ENCODE results near the gene CD69.

The CD69 gene

GRCh38 chr12:9752145-9752933 lies 8.4 kb downstream of the CD69 start:
- TF ChIP-seq ZNF70 (CRISPR knock-in tag; IDR thresholded peaks at IDR 0.05) (no peak), SNAI2 (CRISPR knock-in tag; IDR thresholded peaks at IDR 0.05) (no peak), TCF4 (CRISPR knock-in tag; IDR thresholded peaks at IDR 0.05; ENCODE audit: borderline replicate concordance) (no peak), ZNF565 (CRISPR knock-in tag; conservative IDR thresholded peaks at IDR 0.05; ENCODE audit: low read depth) (no peak), TOX (CRISPR knock-in tag; IDR thresholded peaks at IDR 0.05; ENCODE audit: borderline replicate concordance) (no peak), ZNF8 (CRISPR knock-in tag; IDR thresholded peaks at IDR 0.05) (no peak), TSHZ2 (CRISPR knock-in tag; IDR thresholded peaks at IDR 0.05) (no peak), CSRNP3 (CRISPR knock-in tag; IDR thresholded peaks at IDR 0.05) (no peak), ZFP30 (CRISPR knock-in tag; IDR thresholded peaks at IDR 0.05) (no peak), OSR1 (CRISPR knock-in tag; IDR thresholded peaks at IDR 0.05) (no peak), ESRRG (CRISPR knock-in tag; IDR thresholded peaks at IDR 0.05) (no peak), BACH2 (CRISPR knock-in tag; IDR thresholded peaks at IDR 0.05; ENCODE audit: borderline replicate concordance) (no peak), POU6F1 (CRISPR knock-in tag; IDR thresholded peaks at IDR 0.05; ENCODE audit: borderline replicate concordance, low read depth) (no peak), ISL1 (CRISPR knock-in tag; IDR thresholded peaks at IDR 0.05) (no peak), CSDC2 (CRISPR knock-in tag; IDR thresholded peaks at IDR 0.05) (no peak), ZFP3 (CRISPR knock-in tag; IDR thresholded peaks at IDR 0.05) (no peak), RARB (CRISPR knock-in tag; IDR thresholded peaks at IDR 0.05) (no peak)
- TF ChIP-seq, protein P1, sequence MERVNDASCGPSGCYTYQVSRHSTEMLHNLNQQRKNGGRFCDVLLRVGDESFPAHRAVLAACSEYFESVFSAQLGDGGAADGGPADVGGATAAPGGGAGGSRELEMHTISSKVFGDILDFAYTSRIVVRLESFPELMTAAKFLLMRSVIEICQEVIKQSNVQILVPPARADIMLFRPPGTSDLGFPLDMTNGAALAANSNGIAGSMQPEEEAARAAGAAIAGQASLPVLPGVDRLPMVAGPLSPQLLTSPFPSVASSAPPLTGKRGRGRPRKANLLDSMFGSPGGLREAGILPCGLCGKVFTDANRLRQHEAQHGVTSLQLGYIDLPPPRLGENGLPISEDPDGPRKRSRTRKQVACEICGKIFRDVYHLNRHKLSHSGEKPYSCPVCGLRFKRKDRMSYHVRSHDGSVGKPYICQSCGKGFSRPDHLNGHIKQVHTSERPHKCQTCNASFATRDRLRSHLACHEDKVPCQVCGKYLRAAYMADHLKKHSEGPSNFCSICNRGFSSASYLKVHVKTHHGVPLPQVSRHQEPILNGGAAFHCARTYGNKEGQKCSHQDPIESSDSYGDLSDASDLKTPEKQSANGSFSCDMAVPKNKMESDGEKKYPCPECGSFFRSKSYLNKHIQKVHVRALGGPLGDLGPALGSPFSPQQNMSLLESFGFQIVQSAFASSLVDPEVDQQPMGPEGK (CRISPR knock-in tag; IDR thresholded peaks at IDR 0.05; ENCODE audit: borderline replicate concordance), result no peak
- no peak for ATAC-seq

DNA sequence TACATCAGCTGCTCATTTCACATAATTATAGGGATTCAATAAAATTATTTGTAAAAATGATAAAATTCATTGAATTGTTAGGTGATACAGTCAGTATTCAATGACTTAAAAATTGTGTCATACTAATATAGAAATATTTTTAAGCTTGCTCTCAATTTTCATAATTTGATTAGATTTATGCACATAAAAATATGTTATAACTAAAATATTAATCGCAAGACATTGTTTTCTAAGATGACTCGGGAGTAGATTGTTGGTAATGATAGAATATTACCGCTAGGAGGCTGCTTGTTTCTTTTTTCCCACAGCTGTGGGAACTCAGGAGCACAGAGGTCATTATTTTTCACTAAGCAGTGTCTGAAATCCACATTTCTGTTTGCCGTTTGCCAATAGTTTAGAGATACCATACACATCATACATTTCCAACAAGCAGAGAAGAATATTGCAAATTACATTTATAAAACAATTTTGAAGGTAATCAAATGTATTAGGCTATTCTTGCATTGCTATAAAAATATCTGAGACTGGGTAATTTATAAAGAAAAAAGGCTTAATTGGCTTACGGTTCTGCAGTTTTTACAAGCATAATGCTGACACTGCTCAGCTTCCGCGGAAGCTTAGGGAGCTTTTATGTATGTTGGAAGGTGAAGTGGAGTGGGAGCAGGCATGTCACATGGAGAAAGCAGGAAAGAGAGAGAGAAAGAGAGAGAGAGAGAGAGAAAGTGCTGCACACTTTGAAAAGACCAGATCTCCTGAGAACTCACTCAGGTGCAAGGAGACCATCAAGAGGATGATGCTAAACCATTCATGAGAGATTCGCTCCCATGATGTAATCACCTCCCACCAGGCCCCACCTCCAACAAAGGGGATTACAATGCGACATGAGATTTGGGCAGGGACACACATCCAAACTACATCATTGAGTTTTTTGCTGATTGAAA lies 9.2 kb downstream of the CD69 start:
- peak; percentile 73; the same call in 2 of the 3 replicates for ATAC-seq
- TF ChIP-seq TCF4 (CRISPR knock-in tag; IDR thresholded peaks at IDR 0.05; ENCODE audit: borderline replicate concordance), result no peak
- TF ChIP-seq ZC3H10 (CRISPR knock-in tag; IDR thresholded peaks at IDR 0.05), result no peak
- no peak for TF ChIP-seq CSRNP3 (CRISPR knock-in tag; IDR thresholded peaks at IDR 0.05)
- no peak for TF ChIP-seq ZFP3 (CRISPR knock-in tag; IDR thresholded peaks at IDR 0.05)
- no peak for TF ChIP-seq ZNF70 (CRISPR knock-in tag; IDR thresholded peaks at IDR 0.05)
- no peak for TF ChIP-seq ARNTL (CRISPR knock-in tag; IDR thresholded peaks at IDR 0.05; ENCODE audit: borderline replicate concordance, low read depth)
- no peak for TF ChIP-seq BACH2 (CRISPR knock-in tag; IDR thresholded peaks at IDR 0.05; ENCODE audit: borderline replicate concordance)
- TF ChIP-seq, protein P2, sequence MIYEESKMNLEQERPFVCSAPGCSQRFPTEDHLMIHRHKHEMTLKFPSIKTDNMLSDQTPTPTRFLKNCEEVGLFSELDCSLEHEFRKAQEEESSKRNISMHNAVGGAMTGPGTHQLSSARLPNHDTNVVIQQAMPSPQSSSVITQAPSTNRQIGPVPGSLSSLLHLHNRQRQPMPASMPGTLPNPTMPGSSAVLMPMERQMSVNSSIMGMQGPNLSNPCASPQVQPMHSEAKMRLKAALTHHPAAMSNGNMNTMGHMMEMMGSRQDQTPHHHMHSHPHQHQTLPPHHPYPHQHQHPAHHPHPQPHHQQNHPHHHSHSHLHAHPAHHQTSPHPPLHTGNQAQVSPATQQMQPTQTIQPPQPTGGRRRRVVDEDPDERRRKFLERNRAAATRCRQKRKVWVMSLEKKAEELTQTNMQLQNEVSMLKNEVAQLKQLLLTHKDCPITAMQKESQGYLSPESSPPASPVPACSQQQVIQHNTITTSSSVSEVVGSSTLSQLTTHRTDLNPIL (CRISPR knock-in tag; IDR thresholded peaks at IDR 0.05; ENCODE audit: low read depth), result no peak
- TF ChIP-seq ZNF565 (CRISPR knock-in tag; conservative IDR thresholded peaks at IDR 0.05; ENCODE audit: low read depth), result no peak
- TF ChIP-seq POU6F1 (CRISPR knock-in tag; IDR thresholded peaks at IDR 0.05; ENCODE audit: borderline replicate concordance, low read depth), result no peak
- TF ChIP-seq PPARA (CRISPR knock-in tag; IDR thresholded peaks at IDR 0.05; ENCODE audit: borderline replicate concordance), result no peak
- no peak for TF ChIP-seq OSR1 (CRISPR knock-in tag; IDR thresholded peaks at IDR 0.05)
- TF ChIP-seq CSDC2 (CRISPR knock-in tag; IDR thresholded peaks at IDR 0.05), result no peak
- TF ChIP-seq ESRRG (CRISPR knock-in tag; IDR thresholded peaks at IDR 0.05), result no peak
- no peak for TF ChIP-seq RARB (CRISPR knock-in tag; IDR thresholded peaks at IDR 0.05)
- TF ChIP-seq SNAI2 (CRISPR knock-in tag; IDR thresholded peaks at IDR 0.05), result no peak

Measured in SK-N-SH treated with all-trans-retinoic acid at 6 μM for 48 hours (cell line).